ENCODE measurements around the gene PARP3.
A peak's percentile ranks its signal among the peaks of the same experiment; 100 is the strongest.
"Not testable (repeated sequence)": the region's sequence is repeated elsewhere in the genome, so short reads cannot be mapped to it uniquely, and the experiment has no call there.

Gene PARP3

DNA sequence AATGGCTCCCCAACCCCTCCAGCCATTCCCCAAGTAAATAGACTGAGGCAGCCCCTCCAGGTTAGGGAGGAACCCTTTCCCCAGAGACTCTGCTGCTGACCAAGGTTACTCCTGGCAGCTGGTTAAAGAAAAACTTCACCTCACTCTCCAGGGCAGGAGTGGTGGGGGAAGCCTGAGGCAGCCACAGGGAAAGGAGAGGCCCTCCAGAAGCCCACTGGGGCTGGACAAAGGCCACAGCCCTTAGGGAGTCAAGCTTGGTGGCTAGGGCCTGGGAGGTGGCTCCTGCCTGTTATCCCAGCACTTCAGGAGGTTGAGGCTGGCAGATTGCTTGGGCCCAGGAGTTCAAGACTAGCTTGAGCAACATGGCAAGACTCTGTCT, 42.1 kb downstream of the PARP3 start:
- Mint-ChIP-seq H3K36me3 (ENCODE audit: low read depth) (peaks cover 7% of the 10 kb centered on the region), H3K27me3 (ENCODE audit: low read depth, poor library complexity) (no peaks in the 10 kb centered on the region), H3K4me1 (peaks cover 59% of the 10 kb centered on the region), H3K27ac (peak overlapping the region; percentile 88), H3K9me3 (no peaks in the 10 kb centered on the region), H3K4me3 (peak overlapping the region; percentile 88)
- no peak for DNase-seq
- TF ChIP-seq, protein P1, sequence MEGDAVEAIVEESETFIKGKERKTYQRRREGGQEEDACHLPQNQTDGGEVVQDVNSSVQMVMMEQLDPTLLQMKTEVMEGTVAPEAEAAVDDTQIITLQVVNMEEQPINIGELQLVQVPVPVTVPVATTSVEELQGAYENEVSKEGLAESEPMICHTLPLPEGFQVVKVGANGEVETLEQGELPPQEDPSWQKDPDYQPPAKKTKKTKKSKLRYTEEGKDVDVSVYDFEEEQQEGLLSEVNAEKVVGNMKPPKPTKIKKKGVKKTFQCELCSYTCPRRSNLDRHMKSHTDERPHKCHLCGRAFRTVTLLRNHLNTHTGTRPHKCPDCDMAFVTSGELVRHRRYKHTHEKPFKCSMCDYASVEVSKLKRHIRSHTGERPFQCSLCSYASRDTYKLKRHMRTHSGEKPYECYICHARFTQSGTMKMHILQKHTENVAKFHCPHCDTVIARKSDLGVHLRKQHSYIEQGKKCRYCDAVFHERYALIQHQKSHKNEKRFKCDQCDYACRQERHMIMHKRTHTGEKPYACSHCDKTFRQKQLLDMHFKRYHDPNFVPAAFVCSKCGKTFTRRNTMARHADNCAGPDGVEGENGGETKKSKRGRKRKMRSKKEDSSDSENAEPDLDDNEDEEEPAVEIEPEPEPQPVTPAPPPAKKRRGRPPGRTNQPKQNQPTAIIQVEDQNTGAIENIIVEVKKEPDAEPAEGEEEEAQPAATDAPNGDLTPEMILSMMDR (IDR thresholded peaks at IDR 0.05) = no peak

DNA sequence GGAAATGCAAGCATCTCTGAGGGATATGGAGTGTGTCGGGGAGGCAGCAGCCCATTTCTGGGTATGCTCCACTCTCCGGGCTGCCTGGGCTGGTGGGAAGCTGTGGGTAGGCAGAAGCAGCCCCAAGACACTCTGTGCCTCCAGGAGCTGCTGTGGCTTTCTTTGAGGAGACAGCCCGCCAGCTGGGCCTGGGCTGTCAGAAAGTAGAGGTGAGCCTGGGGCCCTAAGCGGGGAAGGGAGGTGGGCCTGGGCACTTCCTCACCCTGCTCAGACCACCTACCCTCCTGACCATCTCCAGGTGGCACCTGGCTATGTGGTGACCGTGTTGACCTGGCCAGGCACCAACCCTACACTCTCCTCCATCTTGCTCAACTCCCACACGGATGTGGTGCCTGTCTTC, 42.9 kb downstream of the PARP3 start:
- Mint-ChIP-seq H3K36me3 (ENCODE audit: low read depth) (peaks cover 7% of the 10 kb centered on the region), H3K27me3 (ENCODE audit: low read depth, poor library complexity) (peaks cover under 1% of the 10 kb centered on the region), H3K9me3 (no peaks in the 10 kb centered on the region), H3K27ac (no peak overlapping the region), H3K4me1 (peaks cover 59% of the 10 kb centered on the region), H3K4me3 (peak overlapping the region; percentile 64)
- TF ChIP-seq, protein P1 (IDR thresholded peaks at IDR 0.05) = no peak
- no peak for DNase-seq

DNA sequence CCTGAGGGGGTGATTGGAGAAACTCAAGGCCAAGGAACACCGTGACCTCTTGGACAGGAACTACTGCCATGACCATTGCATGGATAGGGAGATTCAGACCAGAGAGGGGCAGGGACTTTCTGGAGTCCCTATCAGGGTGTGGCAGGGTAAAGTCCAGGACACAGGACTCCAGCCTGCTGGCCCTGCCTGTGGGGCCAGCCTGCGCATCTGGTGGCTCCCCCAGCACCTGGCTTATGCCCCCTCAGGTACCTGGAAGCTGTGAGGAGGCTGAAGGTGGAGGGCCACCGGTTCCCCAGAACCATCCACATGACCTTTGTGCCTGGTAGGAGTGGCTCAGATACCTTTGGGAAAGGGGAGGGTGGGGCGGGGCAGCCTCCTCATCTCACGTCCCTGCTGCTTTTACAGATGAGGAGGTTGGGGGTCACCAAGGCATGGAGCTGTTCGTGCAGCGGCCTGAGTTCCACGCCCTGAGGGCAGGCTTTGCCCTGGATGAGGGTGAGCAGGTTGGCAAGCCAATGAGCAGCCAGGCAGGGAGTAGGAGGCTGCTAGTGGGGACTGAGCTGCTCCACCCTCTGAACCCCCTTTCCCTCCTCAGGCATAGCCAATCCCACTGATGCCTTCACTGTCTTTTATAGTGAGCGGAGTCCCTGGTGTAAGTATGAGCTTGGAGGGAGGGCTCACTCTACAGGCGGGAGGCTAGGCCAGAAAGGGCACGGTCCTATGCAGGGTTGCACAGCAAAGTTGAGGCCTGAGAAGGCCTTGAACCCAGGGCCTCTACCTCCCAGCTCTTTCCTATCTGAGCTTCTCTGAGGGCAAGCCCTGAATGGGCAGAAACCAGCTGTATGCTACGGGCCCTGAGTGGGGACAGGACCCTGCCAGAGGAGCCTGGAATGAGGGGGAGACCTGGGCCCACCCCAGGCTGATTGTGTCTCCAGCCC, 44.1 kb downstream of the PARP3 start:
- H3K27ac Mint-ChIP-seq = no peak overlapping the region
- H3K4me1 Mint-ChIP-seq = peaks cover 59% of the 10 kb centered on the region
- TF ChIP-seq, protein P1 (IDR thresholded peaks at IDR 0.05) = no peak
- no peaks in the 10 kb centered on the region for H3K9me3 Mint-ChIP-seq
- DNase-seq = no peak
- peaks cover 4% of the 10 kb centered on the region for H3K36me3 Mint-ChIP-seq (ENCODE audit: low read depth)
- peaks cover 2% of the 10 kb centered on the region for H3K27me3 Mint-ChIP-seq (ENCODE audit: low read depth, poor library complexity)
- H3K4me3 Mint-ChIP-seq = no peak overlapping the region

DNA sequence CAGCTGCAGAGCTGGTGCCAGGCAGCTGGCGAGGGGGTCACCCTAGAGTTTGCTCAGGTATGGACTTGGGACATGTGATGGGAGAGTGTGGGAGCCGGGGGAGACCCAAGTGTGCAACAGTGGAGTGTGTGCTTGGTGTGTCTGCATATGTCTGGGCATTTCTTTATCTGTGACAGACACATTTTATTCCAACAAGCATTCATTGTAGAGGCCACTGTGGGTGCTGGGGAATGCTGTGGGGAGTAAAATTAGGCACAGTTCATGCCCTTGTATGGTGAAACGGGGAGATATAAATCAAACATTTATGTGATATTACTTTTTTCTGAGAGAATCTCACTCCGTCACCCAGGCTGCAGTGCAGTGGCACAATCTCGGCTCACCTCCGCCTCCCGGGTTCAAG, 45.4 kb downstream of the PARP3 start:
- Mint-ChIP-seq H3K4me3 (no peak overlapping the region), H3K36me3 (ENCODE audit: low read depth) (peaks cover 11% of the 10 kb centered on the region), H3K9me3 (no peaks in the 10 kb centered on the region), H3K27ac (no peak overlapping the region), H3K4me1 (peaks cover 57% of the 10 kb centered on the region), H3K27me3 (ENCODE audit: low read depth, poor library complexity) (peaks cover 2% of the 10 kb centered on the region)
- DNase-seq = no peak
- TF ChIP-seq, protein P1 (IDR thresholded peaks at IDR 0.05) = no peak

DNA sequence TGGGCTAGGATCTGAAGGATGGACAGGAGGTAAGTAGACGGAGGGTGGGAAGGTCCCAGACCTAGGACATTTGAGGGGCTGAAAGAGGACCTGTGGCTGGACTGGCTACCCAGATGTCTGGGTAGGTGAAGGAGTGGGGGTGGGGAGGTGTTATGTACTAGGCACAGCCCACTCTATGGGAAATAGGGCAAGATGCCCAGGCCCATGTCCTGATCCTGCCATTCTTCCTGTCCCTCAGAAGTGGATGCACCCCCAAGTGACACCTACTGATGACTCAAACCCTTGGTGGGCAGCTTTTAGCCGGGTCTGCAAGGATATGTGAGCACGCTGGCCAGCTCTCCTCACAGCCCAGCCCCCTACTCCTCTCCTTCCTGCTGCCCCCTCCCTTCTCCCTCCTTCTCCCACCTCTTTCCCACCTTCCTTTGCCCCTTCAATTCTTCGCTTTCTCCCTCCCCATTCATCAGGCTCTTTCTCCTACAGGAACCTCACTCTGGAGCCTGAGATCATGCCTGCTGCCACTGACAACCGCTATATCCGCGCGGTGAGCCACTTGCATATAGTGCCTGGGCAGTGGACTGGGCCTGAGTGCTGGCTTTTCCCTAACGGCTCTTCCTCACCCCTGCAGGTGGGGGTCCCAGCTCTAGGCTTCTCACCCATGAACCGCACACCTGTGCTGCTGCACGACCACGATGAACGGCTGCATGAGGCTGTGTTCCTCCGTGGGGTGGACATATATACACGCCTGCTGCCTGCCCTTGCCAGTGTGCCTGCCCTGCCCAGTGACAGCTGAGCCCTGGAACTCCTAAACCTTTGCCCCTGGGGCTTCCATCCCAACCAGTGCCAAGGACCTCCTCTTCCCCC, 46.4 kb downstream of the PARP3 start:
- Mint-ChIP-seq H3K27me3 (ENCODE audit: low read depth, poor library complexity) (peaks cover 2% of the 10 kb centered on the region), H3K4me1 (peaks cover 56% of the 10 kb centered on the region), H3K4me3 (no peak overlapping the region), H3K9me3 (no peaks in the 10 kb centered on the region), H3K36me3 (ENCODE audit: low read depth) (peaks cover 21% of the 10 kb centered on the region), H3K27ac (peak overlapping the region; percentile 84)
- TF ChIP-seq, protein P1 (IDR thresholded peaks at IDR 0.05) = no peak
- DNase-seq = no peak

DNA sequence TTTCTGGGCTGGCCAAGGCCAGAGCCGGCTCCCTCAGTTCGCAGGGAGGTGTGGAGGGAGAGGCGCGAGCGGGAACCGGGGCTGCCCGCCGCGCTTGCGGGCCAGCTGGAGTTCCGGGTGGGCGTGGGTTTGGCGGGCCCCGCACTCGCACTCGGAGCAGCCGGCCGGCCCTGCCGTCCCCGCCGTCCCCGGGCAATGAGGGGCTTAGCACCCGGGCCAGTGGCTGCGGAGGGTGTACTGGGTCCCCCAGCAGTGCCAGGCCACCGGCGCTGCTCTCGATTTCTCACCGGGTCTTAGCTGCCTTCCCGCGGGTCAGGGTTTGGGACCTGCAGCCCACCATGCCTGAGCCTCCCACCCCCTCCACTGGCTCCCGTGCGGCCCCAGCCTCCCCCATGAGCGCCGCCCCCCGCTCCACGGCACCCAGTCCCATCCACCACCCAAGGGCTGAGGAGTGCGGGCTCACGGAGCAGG, 48.4 kb downstream of the PARP3 start:
- H3K27me3 Mint-ChIP-seq (ENCODE audit: low read depth, poor library complexity); DNase-seq; H3K4me3 Mint-ChIP-seq; H3K9me3 Mint-ChIP-seq; H3K27ac Mint-ChIP-seq: not testable (repeated sequence)
- H3K4me1 Mint-ChIP-seq = peaks cover 57% of the 10 kb centered on the region
- H3K36me3 Mint-ChIP-seq (ENCODE audit: low read depth) = peaks cover 40% of the 10 kb centered on the region
